Vagina (tissue), 2 donors: ENCODE results near the gene TSACC. TPM values are rescaled to one million over a fixed set of nuclear protein-coding genes. Genes with fewer than 3 reads are reported as not detected.

Experiments used
- DNase-seq, 2 donors: peaks; one replicate each; pipeline ENCODE4 v3.0.0-alpha.2; 2017; ENCODE audit errors: extremely low spot score in 2 of 2
- H3K27ac ChIP-seq: fragments of 200-600 bp; sonication (generic); one replicate; pipeline ENCODE4 v1.5.1; 2019
- H3K27me3 ChIP-seq: fragments of 200-600 bp; sonication (generic); one replicate; pipeline ENCODE4 v1.5.1; 2019
- H3K36me3 ChIP-seq, 2 donors: fragments of 200-600 bp; sonication (generic); one replicate each; pipeline ENCODE4 v1.5.1; 2017 to 2019
- H3K4me1 ChIP-seq: fragments of 200-600 bp; sonication (generic); one replicate; pipeline ENCODE4 v1.5.1; 2019
- H3K4me3 ChIP-seq, 2 donors: fragments of 200-600 bp; sonication (generic); 1 replicate in 1 of 2; 2 replicates in 1 of 2; pipeline ENCODE4 v1.5.1; 2016 to 2019
- H3K9me3 ChIP-seq: fragments of 200-600 bp; sonication (generic); one replicate; pipeline ENCODE4 v1.5.1; 2019
- POLR2A ChIP-seq, 2 donors: fragments of 450-650 bp; IDR thresholded peaks; one replicate each; pipeline ENCODE4 v1.6.1; 2017; ENCODE audit warnings: antibody characterized with exemption in 2 of 2, mild to moderate bottlenecking in 2 of 2, moderate library complexity in 2 of 2
- POLR2AphosphoS5 ChIP-seq, 2 donors: sonication (generic); formaldehyde crosslinking; IDR thresholded peaks; one replicate each; pipeline ENCODE4 v1.9.0; 2017; ENCODE audit warnings: antibody characterized with exemption in 2 of 2, mild to moderate bottlenecking in 2 of 2, low read depth in 1 of 2; ENCODE audit not compliant: insufficient read depth in 1 of 2
- intact Hi-C: fragments of 100-400 bp; cut with DNase I; formaldehyde crosslinking; loops from one replicate; pipeline ENCODE4 v1.15.1; 2023
- total RNA-seq: library from RNA; depleted of rRNA; stranded (reverse); fragments of >200 nt; gene quantifications from one replicate; pipeline ENCODE4 v1.2.3, GENCODE V29; 2016
- TF ChIP-seq, protein P1 (sequence below), 3 experiments: fragments of 450-650 bp in 2 of 3; fragments of 200-600 bp in 1 of 3; sonication (generic) in 1 of 3; IDR thresholded peaks; one replicate each; pipeline ENCODE4 v1.5.1; 2017 to 2019; ENCODE audit warnings: antibody characterized with exemption in 3 of 3, mild to moderate bottlenecking in 2 of 3, moderate library complexity in 2 of 3

Gene TSACC
- total RNA-seq, 1 donor from 2014 or later, result not detected

DNA sequence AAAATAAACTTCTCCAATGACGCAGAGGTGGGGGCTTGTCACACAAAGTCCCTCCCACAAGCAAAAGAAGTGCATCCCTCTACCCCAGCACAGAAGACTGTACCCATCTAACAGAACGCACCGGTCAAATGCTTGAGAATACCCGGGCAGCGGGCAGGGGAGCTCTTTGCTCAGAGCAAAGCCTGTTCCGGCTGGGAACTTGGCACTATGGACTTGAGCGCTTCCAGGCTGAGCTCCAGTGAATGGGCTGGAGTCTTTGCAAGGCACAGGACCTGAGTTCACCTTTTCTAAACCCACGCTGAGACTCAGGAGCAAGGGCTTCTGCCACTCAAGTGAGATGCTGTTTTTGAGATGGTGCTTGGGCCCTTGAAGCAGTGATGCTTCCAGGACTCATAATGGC is 51.0 kb downstream of the TSACC start:
- TF ChIP-seq, protein P1, sequence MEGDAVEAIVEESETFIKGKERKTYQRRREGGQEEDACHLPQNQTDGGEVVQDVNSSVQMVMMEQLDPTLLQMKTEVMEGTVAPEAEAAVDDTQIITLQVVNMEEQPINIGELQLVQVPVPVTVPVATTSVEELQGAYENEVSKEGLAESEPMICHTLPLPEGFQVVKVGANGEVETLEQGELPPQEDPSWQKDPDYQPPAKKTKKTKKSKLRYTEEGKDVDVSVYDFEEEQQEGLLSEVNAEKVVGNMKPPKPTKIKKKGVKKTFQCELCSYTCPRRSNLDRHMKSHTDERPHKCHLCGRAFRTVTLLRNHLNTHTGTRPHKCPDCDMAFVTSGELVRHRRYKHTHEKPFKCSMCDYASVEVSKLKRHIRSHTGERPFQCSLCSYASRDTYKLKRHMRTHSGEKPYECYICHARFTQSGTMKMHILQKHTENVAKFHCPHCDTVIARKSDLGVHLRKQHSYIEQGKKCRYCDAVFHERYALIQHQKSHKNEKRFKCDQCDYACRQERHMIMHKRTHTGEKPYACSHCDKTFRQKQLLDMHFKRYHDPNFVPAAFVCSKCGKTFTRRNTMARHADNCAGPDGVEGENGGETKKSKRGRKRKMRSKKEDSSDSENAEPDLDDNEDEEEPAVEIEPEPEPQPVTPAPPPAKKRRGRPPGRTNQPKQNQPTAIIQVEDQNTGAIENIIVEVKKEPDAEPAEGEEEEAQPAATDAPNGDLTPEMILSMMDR (IDR thresholded peaks at IDR 0.05), result no peak
- TF ChIP-seq POLR2A (IDR thresholded peaks at IDR 0.05), result no peak
- no peak for TF ChIP-seq POLR2AphosphoS5 (IDR thresholded peaks at IDR 0.05; ENCODE audit: insufficient read depth in 1 of 2, low read depth in 1 of 2)
- DNase-seq, result no peak
- no peaks in the 10 kb centered on the region for H3K27me3 ChIP-seq
- no peak overlapping the region for H3K27ac ChIP-seq
- no peaks in the 10 kb centered on the region for H3K4me1 ChIP-seq
- H3K4me3 ChIP-seq, result no peak overlapping the region
- intact Hi-C loops, result loop anchor here (5.0 to 10.0 kb wide), 3 partner anchors 48 to 268 kb away; no protein-coding TSS in a partner anchor
- H3K9me3 ChIP-seq, result no peaks in the 10 kb centered on the region
- H3K36me3 ChIP-seq, result no peaks in the 10 kb centered on the region

DNA sequence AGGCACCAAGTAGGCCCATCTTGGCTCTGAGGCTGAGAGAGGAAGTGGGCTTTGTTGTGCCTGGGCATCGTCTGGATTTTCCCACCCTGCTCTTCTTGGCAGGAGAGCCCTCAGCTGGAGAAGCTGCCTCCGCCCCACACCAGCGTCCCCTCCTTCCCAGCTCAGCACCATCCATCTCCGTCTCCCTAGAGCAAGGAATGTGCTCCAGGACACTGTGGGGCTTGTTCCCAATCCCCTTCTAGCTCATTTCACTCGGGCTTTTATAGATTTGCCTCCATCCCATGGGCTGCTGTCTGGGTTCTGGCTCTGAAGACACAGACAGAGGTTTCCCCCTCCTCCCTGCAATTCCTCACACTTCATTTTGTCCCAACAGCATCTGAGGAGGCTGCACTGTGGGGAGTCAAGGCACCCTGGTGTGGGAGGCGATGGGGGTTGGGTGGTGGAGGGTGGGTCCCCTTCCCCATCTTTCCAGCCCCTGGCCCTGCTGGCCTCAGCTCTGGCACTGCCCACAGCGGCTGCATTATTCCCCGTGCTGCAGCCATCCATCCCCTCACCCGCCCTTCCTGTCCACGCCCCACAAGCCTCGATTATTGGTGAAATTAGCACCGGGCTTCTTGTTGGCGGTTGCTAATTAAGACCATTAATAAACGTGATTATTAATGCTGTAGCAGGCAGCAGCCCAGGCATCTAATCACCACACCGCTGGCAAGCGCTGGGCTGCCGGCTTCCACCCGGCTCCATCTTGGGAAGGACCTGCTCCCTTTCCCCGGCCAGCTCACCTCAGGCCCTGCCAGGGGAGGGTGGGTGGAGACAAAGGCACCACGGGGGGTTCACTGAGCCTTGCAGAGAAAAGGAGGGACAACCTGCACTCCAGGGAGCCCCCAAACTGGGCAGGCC is 52.4 kb downstream of the TSACC start:
- DNase-seq, result no peak
- H3K36me3 ChIP-seq, result no peaks in the 10 kb centered on the region
- H3K27me3 ChIP-seq, result no peaks in the 10 kb centered on the region
- H3K4me3 ChIP-seq, result no peak overlapping the region
- H3K4me1 ChIP-seq, result no peaks in the 10 kb centered on the region
- no peaks in the 10 kb centered on the region for H3K9me3 ChIP-seq
- intact Hi-C loops, result no loop called here
- no peak for TF ChIP-seq POLR2AphosphoS5 (IDR thresholded peaks at IDR 0.05; ENCODE audit: insufficient read depth in 1 of 2, low read depth in 1 of 2)
- TF ChIP-seq, protein P1 (IDR thresholded peaks at IDR 0.05), result no peak
- TF ChIP-seq POLR2A (IDR thresholded peaks at IDR 0.05), result no peak
- no peak overlapping the region for H3K27ac ChIP-seq

GRCh38 chr1:156391366-156391677 is 53.0 kb downstream of the TSACC start:
- no peak for DNase-seq
- H3K27me3 ChIP-seq, result no peaks in the 10 kb centered on the region
- H3K4me1 ChIP-seq, result no peaks in the 10 kb centered on the region
- no peaks in the 10 kb centered on the region for H3K36me3 ChIP-seq
- TF ChIP-seq POLR2A (IDR thresholded peaks at IDR 0.05) (no peak), POLR2AphosphoS5 (IDR thresholded peaks at IDR 0.05; ENCODE audit: insufficient read depth in 1 of 2, low read depth in 1 of 2) (no peak)
- TF ChIP-seq, protein P1 (IDR thresholded peaks at IDR 0.05), result no peak
- H3K9me3 ChIP-seq, result no peaks in the 10 kb centered on the region
- no peak overlapping the region for H3K27ac ChIP-seq
- intact Hi-C loops, result no loop called here
- no peak overlapping the region for H3K4me3 ChIP-seq

DNA sequence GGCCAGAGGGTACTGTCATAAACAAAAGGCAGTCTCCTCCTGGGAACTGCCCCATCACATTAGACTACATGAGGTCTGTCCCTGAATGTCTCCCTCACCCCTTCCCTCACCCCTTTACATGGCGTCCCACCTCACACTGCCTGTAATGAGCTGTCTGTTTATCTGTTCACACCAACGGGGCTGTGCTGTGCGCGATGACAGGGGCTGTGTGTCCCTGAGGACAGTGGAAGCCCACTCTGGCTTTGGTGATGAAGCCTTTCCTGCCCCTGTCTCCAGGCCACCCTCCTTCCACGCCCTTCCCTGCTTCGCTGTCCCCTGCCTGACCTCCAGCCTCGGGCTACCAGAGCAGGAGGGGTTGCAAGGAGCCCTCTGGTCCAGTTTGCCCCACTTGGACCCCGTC is 53.4 kb downstream of the TSACC start:
- H3K27me3 ChIP-seq, result no peaks in the 10 kb centered on the region
- no peak for DNase-seq
- no peaks in the 10 kb centered on the region for H3K36me3 ChIP-seq
- intact Hi-C loops, result no loop called here
- no peak overlapping the region for H3K27ac ChIP-seq
- no peaks in the 10 kb centered on the region for H3K9me3 ChIP-seq
- no peaks in the 10 kb centered on the region for H3K4me1 ChIP-seq
- TF ChIP-seq, protein P1 (IDR thresholded peaks at IDR 0.05), result no peak
- TF ChIP-seq POLR2AphosphoS5 (IDR thresholded peaks at IDR 0.05; ENCODE audit: insufficient read depth in 1 of 2, low read depth in 1 of 2) (no peak), POLR2A (IDR thresholded peaks at IDR 0.05) (no peak)
- no peak overlapping the region for H3K4me3 ChIP-seq

- no peaks in the 10 kb centered on the region for H3K9me3 ChIP-seq
- no peaks in the 10 kb centered on the region for H3K36me3 ChIP-seq
- intact Hi-C loops, result no loop called here
- DNase-seq, result no peak
- no peak overlapping the region for H3K4me3 ChIP-seq
- H3K4me1 ChIP-seq, result no peaks in the 10 kb centered on the region
- TF ChIP-seq, protein P1 (IDR thresholded peaks at IDR 0.05), result no peak
- TF ChIP-seq POLR2AphosphoS5 (IDR thresholded peaks at IDR 0.05; ENCODE audit: insufficient read depth in 1 of 2, low read depth in 1 of 2), result no peak
- no peaks in the 10 kb centered on the region for H3K27me3 ChIP-seq
- H3K27ac ChIP-seq, result no peak overlapping the region
Measured at GRCh38 chr1:156392452-156392853, 54.1 kb downstream of the TSACC start.
